GM21619 (cell line): Measurements from ENCODE around the gene RAB3IL1.
"Not testable (repeated sequence)": the region's sequence is repeated elsewhere in the genome, so short reads cannot be mapped to it uniquely, and the experiment has no call there.

Experiments used
- ATAC-seq: cut with Tn5 transposase; IDR thresholded peaks from one replicate; pipeline ENCODE4 v1.9.1; 2021; ENCODE audit not compliant: unreplicated experiment

Gene RAB3IL1, protein sequence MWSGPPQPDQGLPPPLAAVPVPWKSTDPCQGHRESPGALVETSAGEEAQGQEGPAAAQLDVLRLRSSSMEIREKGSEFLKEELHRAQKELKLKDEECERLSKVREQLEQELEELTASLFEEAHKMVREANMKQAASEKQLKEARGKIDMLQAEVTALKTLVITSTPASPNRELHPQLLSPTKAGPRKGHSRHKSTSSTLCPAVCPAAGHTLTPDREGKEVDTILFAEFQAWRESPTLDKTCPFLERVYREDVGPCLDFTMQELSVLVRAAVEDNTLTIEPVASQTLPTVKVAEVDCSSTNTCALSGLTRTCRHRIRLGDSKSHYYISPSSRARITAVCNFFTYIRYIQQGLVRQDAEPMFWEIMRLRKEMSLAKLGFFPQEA

GRCh38 chr11:61917334-61918109 is at the start of gene RAB3IL1:
Gene RAB3IL1 (minus strand): TSS chr11:61917566. CDS start chr11:61917367, 199 bp downstream.
- ATAC-seq = no peak

GRCh38 chr11:61966734-61967115 is 49.4 kb upstream of the RAB3IL1 start:
- no peak for ATAC-seq

DNA sequence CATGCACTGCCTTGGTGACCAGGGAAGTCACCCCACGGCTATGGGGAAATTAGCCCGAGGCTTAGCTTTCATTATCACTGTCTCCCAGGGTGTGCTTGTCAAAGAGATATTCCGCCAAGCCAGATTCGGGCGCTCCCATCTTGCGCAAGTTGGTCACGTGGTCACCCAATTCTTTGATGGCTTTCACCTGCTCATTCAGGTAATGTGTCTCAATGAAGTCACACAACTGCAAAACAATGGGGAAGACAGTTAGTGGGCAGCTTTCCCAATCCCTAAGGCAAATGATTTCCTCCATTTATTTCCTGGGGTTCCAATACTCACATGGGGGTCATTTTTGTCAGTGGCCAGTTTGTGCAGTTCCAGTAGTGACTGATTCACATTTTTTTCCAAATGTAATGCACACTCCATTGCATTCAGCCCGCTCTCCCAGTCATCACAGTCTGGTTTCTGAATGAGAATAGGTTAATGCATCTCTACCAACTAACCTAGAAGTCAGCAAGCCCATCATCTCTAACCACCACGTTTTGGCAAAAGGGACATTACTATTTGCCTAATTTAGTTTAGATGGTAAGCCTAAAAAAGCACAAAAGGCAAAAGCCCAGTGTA is 47.4 kb upstream of the RAB3IL1 start:
- ATAC-seq = not testable (repeated sequence)

DNA sequence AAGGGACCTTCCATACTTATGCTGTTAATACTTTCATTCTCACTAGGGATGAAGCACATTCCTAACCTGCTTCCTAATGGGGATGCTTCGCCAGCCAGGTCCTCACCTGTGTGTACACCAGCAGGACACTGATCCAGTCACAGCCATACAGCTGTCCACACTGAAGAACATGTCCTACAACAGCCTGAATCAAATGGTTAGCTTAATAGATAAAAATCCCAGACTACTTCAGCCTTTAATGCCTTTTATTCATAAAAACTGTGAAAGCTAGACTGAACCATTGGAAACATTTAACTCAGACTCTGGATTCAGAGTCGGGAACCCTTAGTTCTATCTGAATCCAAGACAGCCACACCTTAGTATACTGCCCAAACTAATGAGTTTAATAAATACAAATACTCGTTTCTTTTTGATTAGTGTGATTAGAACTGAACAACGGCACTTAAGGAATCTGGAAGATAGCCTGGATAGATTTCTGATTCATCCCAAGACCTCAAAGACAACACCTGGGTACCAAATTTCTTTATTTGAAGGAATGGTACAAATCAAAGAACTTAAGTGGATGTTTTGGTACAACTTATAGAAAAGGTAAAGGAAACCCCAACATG is 46.8 kb upstream of the RAB3IL1 start:
- ATAC-seq = no peak

GRCh38 chr11:61963282-61964057 is 46.1 kb upstream of the RAB3IL1 start:
- ATAC-seq = no peak

- no peak for ATAC-seq
Observed at GRCh38 chr11:61963016-61963281, 45.6 kb upstream of the RAB3IL1 start.

DNA sequence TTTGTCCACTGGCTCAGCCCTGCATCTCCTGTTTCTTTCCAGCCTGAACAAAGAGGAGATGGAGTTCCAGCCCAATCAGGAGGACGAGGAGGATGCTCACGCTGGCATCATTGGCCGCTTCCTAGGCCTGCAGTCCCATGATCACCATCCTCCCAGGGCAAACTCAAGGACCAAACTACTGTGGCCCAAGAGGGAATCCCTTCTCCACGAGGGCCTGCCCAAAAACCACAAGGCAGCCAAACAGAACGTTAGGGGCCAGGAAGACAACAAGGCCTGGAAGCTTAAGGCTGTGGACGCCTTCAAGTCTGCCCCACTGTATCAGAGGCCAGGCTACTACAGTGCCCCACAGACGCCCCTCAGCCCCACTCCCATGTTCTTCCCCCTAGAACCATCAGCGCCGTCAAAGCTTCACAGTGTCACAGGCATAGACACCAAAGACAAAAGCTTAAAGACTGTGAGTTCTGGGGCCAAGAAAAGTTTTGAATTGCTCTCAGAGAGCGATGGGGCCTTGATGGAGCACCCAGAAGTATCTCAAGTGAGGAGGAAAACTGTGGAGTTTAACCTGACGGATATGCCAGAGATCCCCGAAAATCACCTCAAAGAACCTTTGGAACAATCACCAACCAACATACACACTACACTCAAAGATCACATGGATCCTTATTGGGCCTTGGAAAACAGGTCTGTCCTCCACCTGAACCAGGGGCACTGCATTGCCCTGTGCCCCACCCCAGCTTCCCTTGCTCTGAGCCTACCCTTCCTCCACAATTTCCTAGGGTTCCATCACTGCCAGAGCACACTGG is 45.0 kb upstream of the RAB3IL1 start:
- no peak for ATAC-seq

GRCh38 chr11:61961570-61962212 is 44.3 kb upstream of the RAB3IL1 start:
- ATAC-seq = no peak

DNA sequence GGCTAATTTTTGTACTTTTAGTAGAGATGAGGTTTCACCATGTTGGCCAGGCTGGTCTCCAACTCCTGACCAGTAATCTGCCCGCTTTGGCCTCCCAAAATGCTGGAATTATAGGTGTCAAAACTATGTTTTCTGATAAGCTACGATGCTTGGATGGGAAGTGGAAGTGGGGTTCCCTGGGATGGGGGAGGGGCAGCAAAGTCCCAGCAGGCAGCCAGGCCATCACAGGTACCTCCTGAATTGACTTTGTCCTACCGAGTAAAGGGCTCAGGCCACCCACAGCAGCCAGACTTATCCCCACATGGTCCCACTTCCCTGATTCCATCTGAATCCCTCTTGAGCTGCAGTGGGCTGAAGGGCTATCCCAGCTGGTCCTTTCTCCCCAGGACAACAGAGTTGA is 43.2 kb upstream of the RAB3IL1 start:
- ATAC-seq = no peak

- ATAC-seq = no peak
Observed at GRCh38 chr11:61959678-61960077, 42.3 kb upstream of the RAB3IL1 start.

GRCh38 chr11:61959114-61959513 is 41.7 kb upstream of the RAB3IL1 start:
- no peak for ATAC-seq

DNA sequence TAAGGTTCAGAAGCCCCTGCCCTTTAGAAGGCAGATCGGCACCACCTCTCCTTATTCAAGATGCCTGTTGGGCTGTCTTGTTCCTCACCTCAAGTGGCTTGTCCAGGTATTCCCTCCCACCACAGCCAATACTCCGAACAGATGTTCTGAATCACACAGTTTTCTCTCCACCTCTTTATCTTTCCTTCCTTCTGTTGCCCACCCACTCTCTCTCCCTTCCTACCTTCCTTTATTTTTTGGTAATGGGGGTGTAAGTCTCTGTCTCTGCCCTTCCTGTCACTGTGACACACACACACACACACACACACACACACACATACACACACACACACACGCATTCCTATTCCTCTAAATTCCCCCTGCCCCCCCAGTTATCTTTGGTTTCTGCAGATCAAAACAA is 41.2 kb upstream of the RAB3IL1 start:
- ATAC-seq = no peak

DNA sequence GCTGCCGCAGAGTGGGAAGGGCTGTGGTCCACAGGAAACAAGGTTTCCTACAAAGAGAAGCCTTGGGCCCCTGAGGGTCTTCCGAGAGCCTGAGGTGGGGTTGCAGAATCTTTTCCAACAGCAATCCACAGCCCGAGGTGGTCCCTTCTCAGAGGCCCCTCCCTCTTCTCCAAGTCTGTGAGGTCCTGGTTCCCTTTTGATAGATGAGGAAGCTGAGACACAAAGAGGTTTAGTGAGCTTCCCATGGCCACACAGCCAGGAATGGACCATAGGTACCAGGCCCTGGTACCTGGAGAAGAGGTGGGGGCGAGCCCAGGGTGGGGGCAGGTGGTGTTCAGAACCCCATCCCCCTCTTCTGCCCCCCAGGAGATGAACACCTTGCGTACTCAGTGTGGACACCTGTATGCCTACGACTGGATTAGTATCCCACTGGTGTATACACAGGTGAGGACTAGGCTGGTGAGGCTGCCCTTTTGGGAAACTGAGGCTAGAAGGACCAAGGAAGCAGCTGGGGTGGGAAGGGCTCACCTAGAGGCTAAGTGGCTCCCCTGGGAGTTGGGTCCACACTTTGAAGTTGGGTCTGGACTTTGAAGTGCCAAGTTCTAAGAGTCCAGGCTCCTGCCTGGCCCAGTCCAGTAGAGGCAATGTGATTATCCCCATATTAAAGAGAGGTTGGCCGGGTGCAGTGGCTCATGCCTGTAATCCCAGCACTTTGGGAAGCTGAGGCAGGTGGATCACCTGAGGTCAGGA is 39.8 kb upstream of the RAB3IL1 start:
- no peak for ATAC-seq

DNA sequence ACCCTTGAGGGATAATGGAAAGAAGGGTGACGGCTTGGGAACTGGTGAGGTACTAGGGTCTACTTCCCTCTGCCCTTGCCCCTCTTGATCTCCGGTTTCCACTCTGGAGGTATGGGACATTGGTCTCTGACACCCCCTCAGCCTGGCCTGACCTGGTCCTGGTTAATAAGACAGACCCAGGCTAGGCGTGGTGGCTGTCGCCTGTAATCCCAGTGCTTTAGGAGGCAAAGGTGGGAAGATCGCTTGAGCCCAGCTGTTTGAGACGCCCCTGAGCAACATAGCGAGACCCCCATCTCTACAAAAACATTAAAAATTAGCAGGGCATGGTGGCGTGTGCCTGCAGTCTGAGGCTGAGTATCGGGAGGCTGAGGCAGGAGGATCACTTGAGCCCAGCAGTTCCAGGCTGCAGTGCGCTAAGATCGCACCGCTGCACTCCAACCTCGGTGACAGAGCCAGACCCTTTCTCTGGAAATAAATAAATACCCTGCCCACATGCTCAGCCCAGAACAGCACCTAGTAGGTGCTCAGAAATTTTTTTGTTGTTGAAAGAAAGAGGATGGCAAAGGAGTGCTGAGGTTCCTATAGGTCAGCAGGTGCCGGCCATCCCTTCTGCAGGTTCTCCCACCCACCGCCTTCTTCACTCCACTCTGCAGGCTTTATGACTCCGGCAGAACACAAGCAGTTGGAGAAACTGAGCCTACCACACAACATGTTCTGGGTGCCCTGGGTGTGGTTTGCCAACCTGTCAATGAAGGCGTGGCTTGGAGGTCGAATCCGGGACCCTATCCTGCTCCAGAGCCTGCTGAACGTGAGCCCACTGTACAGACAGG is 39.0 kb upstream of the RAB3IL1 start:
- no peak for ATAC-seq

- no peak for ATAC-seq
Observed at GRCh38 chr11:61955422-61956135, 38.2 kb upstream of the RAB3IL1 start.

- no peak for ATAC-seq
Observed at GRCh38 chr11:61954851-61955421, 37.6 kb upstream of the RAB3IL1 start.
